ENCODE data around the gene LDHB. TPM values are rescaled to one million over a fixed set of nuclear protein-coding genes. Genes with fewer than 3 reads are reported as not detected.

LDHB gene
- total RNA-seq (2021), result 1,343 and 1,353 TPM in 2 replicates
- long read RNA-seq, transcript LDHB-203 (8 exons, 1,538 nt), result minor isoform, 18 of 8,044 reads
- long read RNA-seq, transcript LDHB-210 (2 exons, 544 nt), result minor isoform, 12 of 8,044 reads
- long read RNA-seq, transcript LDHB-201 (8 exons, 1,303 nt), result major isoform, 7,908 of 8,044 reads
- long read RNA-seq, partial matches to known transcripts, result 36 of 8,044 reads
- long read RNA-seq, other reads (novel, unspliced or antisense), result 68 of 8,044 reads

GRCh38 chr12:21657326-21658077, at the start of gene LDHB:
Gene LDHB (minus strand): TSS chr12:21657842. CDS start chr12:21654671, 3,171 bp downstream.
- no peak within 1 kb of the TSS for H2AK5ac ChIP-seq (ENCODE audit: insufficient read length, low read length)

More at GRCh38 chr12:21657326-21658077, at the start of gene LDHB:
- Histone ChIP-seq H4K5ac (ENCODE audit: insufficient read length, low read depth, low read length) (peak within 1 kb of the TSS; percentile 97), H3K9ac (ENCODE audit: extremely low read depth, insufficient read length, low read length) (peak within 1 kb of the TSS; percentile 94), H3K23ac (ENCODE audit: insufficient read length, low read depth, low read length) (no peak within 1 kb of the TSS), H2BK15ac (ENCODE audit: low read depth, low read length) (no peak within 1 kb of the TSS), H3K14ac (ENCODE audit: insufficient read depth, low read length) (peak within 1 kb of the TSS; percentile 97), H2AFZ (ENCODE audit: low read length) (no peak within 1 kb of the TSS), H2BK20ac (ENCODE audit: low read depth, low read length, poor library complexity, severe bottlenecking) (no peak within 1 kb of the TSS), H2BK12ac (ENCODE audit: insufficient read length, low read depth, low read length) (no peak within 1 kb of the TSS), H2BK120ac (ENCODE audit: low read depth, low read length, poor library complexity, severe bottlenecking) (peak within 1 kb of the TSS; percentile 70), H3K27ac (ENCODE audit: insufficient read length, low read depth, low read length) (peak within 1 kb of the TSS; percentile 81), H3K79me2 (ENCODE audit: insufficient read depth, low read length) (peaks cover 22% of the 10 kb centered on the region; the same call in 1 of the 2 replicates), H3K56ac (ENCODE audit: insufficient read length, low read depth, low read length) (peak within 1 kb of the TSS; percentile 52), H4K20me1 (ENCODE audit: control insufficient read depth, insufficient read depth, insufficient read length) (no peaks in the 10 kb centered on the region), H3T11ph (ENCODE audit: low read length) (no peak within 1 kb of the TSS), H4K8ac (replicated peaks; ENCODE audit: insufficient read length, low read depth, low read length) (peak within 1 kb of the TSS; percentile 79), H2BK5ac (ENCODE audit: insufficient read length, low read length) (peak within 1 kb of the TSS; percentile 83), H3K27me3 (ENCODE audit: insufficient read depth, low read length) (no peaks in the 10 kb centered on the region), H3K4ac (ENCODE audit: low read depth, low read length) (peak within 1 kb of the TSS; percentile 95; the same call in 1 of the 2 replicates), H3K18ac (ENCODE audit: insufficient read length, low read depth, low read length) (peak within 1 kb of the TSS; percentile 94), H4K91ac (ENCODE audit: insufficient read length, low read depth, low read length) (peak within 1 kb of the TSS; percentile 77), H3K4me1 (ENCODE audit: insufficient read depth, low read length) (no peaks in the 10 kb centered on the region), H3K79me1 (ENCODE audit: insufficient read depth, low read depth, low read length, poor library complexity, severe bottlenecking) (no peaks in the 10 kb centered on the region), H3K9me3 (ENCODE audit: control insufficient read depth, low read depth, low read length) (no peaks in the 10 kb centered on the region), H3K4me2 (ENCODE audit: insufficient read depth, insufficient read length, low read length) (peak within 1 kb of the TSS; percentile 80), H3K23me2 (ENCODE audit: insufficient read length, low read depth, low read length, poor library complexity, severe bottlenecking) (peaks cover 8% of the 10 kb centered on the region)
- no CpG with 5 or more reads among the region's 41 CpGs for WGBS (ENCODE audit: extremely low coverage, insufficient read length, low lambda C conversion rate)
- no peak for TF ChIP-seq CTCF (conservative IDR thresholded peaks at IDR 0.05)
- H3K27me3 Mint-ChIP-seq (ENCODE audit: low read depth), result peaks cover 2% of the 10 kb centered on the region; the same call in 1 of the 2 replicates
- H3K9me3 Mint-ChIP-seq, result peaks cover 0 to 2% of the 10 kb centered on the region in 2 experiments; a peak in 1 of 5 replicates
- H3K4me3 Mint-ChIP-seq, result peak within 1 kb of the TSS; percentile 94 to 100
- H3K27ac Mint-ChIP-seq, result peak within 1 kb of the TSS; percentile 98 to 100 (median 100)
- peak; percentile 99 for DNase-seq
- peaks cover 29 to 38% of the 10 kb centered on the region in 2 experiments for H3K4me1 Mint-ChIP-seq
- peaks cover 36 to 50% (median 37%) of the 10 kb centered on the region in 3 experiments for H3K36me3 Mint-ChIP-seq (ENCODE audit: insufficient read depth in 1 of 3, low read depth in 3 of 3)

Measured in H9 (cell line).